ENCODE data around the gene SEMA5A.

Gene SEMA5A

GRCh38 chr5:9090381-9091026 lies 455.4 kb downstream of the SEMA5A start:
- DNase-seq: no peak

GRCh38 chr5:9089893-9090292 lies 456.0 kb downstream of the SEMA5A start:
- no peak for DNase-seq

GRCh38 chr5:9082996-9083395 lies 462.9 kb downstream of the SEMA5A start:
- DNase-seq: no peak

- no peak for DNase-seq
These were observed 473.2 kb downstream of the SEMA5A start for GRCh38 chr5:9072701-9073100.

GRCh38 chr5:9071524-9071923 lies 474.4 kb downstream of the SEMA5A start:
- DNase-seq: no peak

- DNase-seq: no peak
These were observed 474.8 kb downstream of the SEMA5A start for GRCh38 chr5:9071074-9071473.

- no peak for DNase-seq
These were observed 476.2 kb downstream of the SEMA5A start for GRCh38 chr5:9069650-9070049.

- no peak for DNase-seq
These were observed 478.7 kb downstream of the SEMA5A start for GRCh38 chr5:9067154-9067553.

GRCh38 chr5:9066349-9066748 lies 479.5 kb downstream of the SEMA5A start:
- no peak for DNase-seq

- no peak for DNase-seq
These were observed 482.1 kb downstream of the SEMA5A start for GRCh38 chr5:9063615-9064245.

GRCh38 chr5:9062873-9063272 lies 483.0 kb downstream of the SEMA5A start:
- no peak for DNase-seq

- no peak for DNase-seq
These were observed 485.8 kb downstream of the SEMA5A start for GRCh38 chr5:9059920-9060691.

- no peak for DNase-seq
These were observed 487.2 kb downstream of the SEMA5A start for GRCh38 chr5:9058666-9059065.

GRCh38 chr5:9058161-9058560 lies 487.7 kb downstream of the SEMA5A start:
- no peak for DNase-seq

- no peak for DNase-seq
These were observed 488.4 kb downstream of the SEMA5A start for GRCh38 chr5:9057406-9058000.

- no peak for DNase-seq
These were observed 489.8 kb downstream of the SEMA5A start for GRCh38 chr5:9056046-9056445.

- DNase-seq: no peak
These were observed 490.9 kb downstream of the SEMA5A start for GRCh38 chr5:9054821-9055589.

- DNase-seq: no peak
These were observed 491.6 kb downstream of the SEMA5A start for GRCh38 chr5:9054322-9054721.

- no peak for DNase-seq
These were observed 493.5 kb downstream of the SEMA5A start for GRCh38 chr5:9052421-9052820.

GRCh38 chr5:9051779-9052178 lies 494.1 kb downstream of the SEMA5A start:
- no peak for DNase-seq

GRCh38 chr5:9047932-9048331 lies 497.9 kb downstream of the SEMA5A start:
- no peak for DNase-seq

GRCh38 chr5:9046756-9047481 lies 499.0 kb downstream of the SEMA5A start:
- no peak for DNase-seq

Measured in activated effector memory CD4-positive, alpha-beta T cell treated with Interleukin-2 at 50 U/mL for 16 hours (primary cell).